Measurements from ENCODE around the gene EFR3B. TPM values are rescaled to one million over a fixed set of nuclear protein-coding genes. Genes with fewer than 3 reads are reported as not detected.
"Not testable (repeated sequence)": the region's sequence is repeated elsewhere in the genome, so short reads cannot be mapped to it uniquely, and the experiment has no call there.

The EFR3B gene
- total RNA-seq, 2 experiments from 2014 or later, result not detected

DNA sequence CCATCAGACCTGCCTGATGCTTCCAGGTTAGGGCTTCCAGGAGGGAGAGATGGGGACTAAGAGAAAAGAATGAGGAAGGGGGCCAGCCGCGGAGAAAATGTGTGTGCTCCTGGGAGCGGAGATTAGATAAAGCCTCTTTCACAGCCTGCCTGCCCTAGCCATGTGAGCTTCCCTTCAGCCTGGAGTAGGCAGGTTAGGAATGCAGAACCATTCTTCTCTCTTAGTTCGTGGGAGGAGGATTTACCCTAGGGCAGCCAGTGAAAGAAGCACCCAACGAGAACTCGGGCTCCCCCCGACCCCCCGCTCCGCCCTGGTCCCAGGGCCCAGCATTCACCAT is 90.4 kb downstream of the EFR3B start:
- H3K4me2 ChIP-seq (ENCODE audit: low read length), result no peak overlapping the region
- H3K4me3 ChIP-seq (ENCODE audit: low read depth, low read length, poor library complexity, severe bottlenecking), result no peak overlapping the region
- H3K4me1 ChIP-seq (ENCODE audit: insufficient read depth, low read length, poor library complexity, severe bottlenecking), result peaks cover 3% of the 10 kb centered on the region
- no peaks in the 10 kb centered on the region for H3K36me3 ChIP-seq (ENCODE audit: insufficient read depth, low read length)
- H3K9me3 ChIP-seq (ENCODE audit: low read length), result no peaks in the 10 kb centered on the region
- TF ChIP-seq CTCF (conservative IDR thresholded peaks at IDR 0.05; ENCODE audit: low read length), result no peak
- no peak for TF ChIP-seq EZH2phosphoT487 (IDR thresholded peaks at IDR 0.05; ENCODE audit: borderline replicate concordance, low read depth, low read length)
- no peaks in the 10 kb centered on the region for H3K9me2 ChIP-seq (ENCODE audit: insufficient read depth, low read length)
- no TSS peak for BruUV-seq (replicated peaks)
- H2AFZ ChIP-seq (ENCODE audit: low read length), result no peak overlapping the region
- H4K20me1 ChIP-seq (ENCODE audit: insufficient read depth, low read length), result no peaks in the 10 kb centered on the region
- CTCF ChIA-PET (ENCODE audit: unreplicated experiment), result no interaction called here
- intact Hi-C loops (cut with micrococcal nuclease; ENCODE audit: unreplicated experiment), result no loop called here
- no peaks in the 10 kb centered on the region for H3K79me2 ChIP-seq (ENCODE audit: insufficient read depth, low read depth, low read length)
- H3K27ac ChIP-seq (ENCODE audit: low read depth, low read length, poor library complexity, severe bottlenecking), result no peak overlapping the region
- no peak for DNase-seq (ENCODE audit: low spot score)
- POLR2A ChIA-PET, result no interaction called here

GRCh38 chr2:25132693-25133092 is 90.8 kb downstream of the EFR3B start:
- Histone ChIP-seq H2AFZ (ENCODE audit: low read length) (no peak overlapping the region), H3K4me2 (ENCODE audit: low read length) (no peak overlapping the region), H3K9me3 (ENCODE audit: low read length) (no peaks in the 10 kb centered on the region), H3K27ac (ENCODE audit: low read depth, low read length, poor library complexity, severe bottlenecking) (no peak overlapping the region), H4K20me1 (ENCODE audit: insufficient read depth, low read length) (no peaks in the 10 kb centered on the region), H3K4me3 (ENCODE audit: low read depth, low read length, poor library complexity, severe bottlenecking) (no peak overlapping the region), H3K79me2 (ENCODE audit: insufficient read depth, low read depth, low read length) (no peaks in the 10 kb centered on the region), H3K36me3 (ENCODE audit: insufficient read depth, low read length) (no peaks in the 10 kb centered on the region), H3K9me2 (ENCODE audit: insufficient read depth, low read length) (no peaks in the 10 kb centered on the region), H3K4me1 (ENCODE audit: insufficient read depth, low read length, poor library complexity, severe bottlenecking) (peaks cover 3% of the 10 kb centered on the region)
- no TSS peak for BruUV-seq (replicated peaks)
- no peak for DNase-seq (ENCODE audit: low spot score)
- POLR2A ChIA-PET, result no interaction called here
- CTCF ChIA-PET (ENCODE audit: unreplicated experiment), result no interaction called here
- no peak for TF ChIP-seq CTCF (conservative IDR thresholded peaks at IDR 0.05; ENCODE audit: low read length)
- no peak for TF ChIP-seq EZH2phosphoT487 (IDR thresholded peaks at IDR 0.05; ENCODE audit: borderline replicate concordance, low read depth, low read length)
- intact Hi-C loops (cut with micrococcal nuclease; ENCODE audit: unreplicated experiment), result no loop called here

DNA sequence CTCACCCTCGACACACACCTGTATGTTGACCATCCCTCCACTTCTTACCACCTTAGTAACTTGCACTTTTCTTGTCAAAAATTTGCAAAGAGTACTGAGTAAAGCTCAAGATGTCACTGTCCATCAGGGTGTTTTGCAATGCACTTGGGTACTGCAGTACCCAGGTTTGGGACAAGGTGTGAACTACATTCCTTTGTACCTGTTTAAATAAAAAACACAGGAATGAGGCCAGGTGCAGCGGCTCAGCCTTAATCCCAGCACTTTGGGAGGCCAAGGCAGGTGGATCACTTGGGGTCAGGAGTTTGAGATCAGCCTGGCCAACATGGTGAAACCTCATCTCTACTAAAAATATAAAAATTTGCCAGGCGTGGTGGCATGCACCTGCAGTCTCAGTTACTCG is 98.7 kb downstream of the EFR3B start:
- BruUV-seq (replicated peaks); POLR2A ChIA-PET; H3K4me3 ChIP-seq (ENCODE audit: low read depth, low read length, poor library complexity, severe bottlenecking); intact Hi-C loops (cut with micrococcal nuclease; ENCODE audit: unreplicated experiment); H3K4me1 ChIP-seq (ENCODE audit: insufficient read depth, low read length, poor library complexity, severe bottlenecking); H3K9me3 ChIP-seq (ENCODE audit: low read length); H3K36me3 ChIP-seq (ENCODE audit: insufficient read depth, low read length); DNase-seq (ENCODE audit: low spot score); H3K4me2 ChIP-seq (ENCODE audit: low read length); CTCF ChIA-PET (ENCODE audit: unreplicated experiment); H3K79me2 ChIP-seq (ENCODE audit: insufficient read depth, low read depth, low read length); H3K27ac ChIP-seq (ENCODE audit: low read depth, low read length, poor library complexity, severe bottlenecking); H3K9me2 ChIP-seq (ENCODE audit: insufficient read depth, low read length); H2AFZ ChIP-seq (ENCODE audit: low read length); H4K20me1 ChIP-seq (ENCODE audit: insufficient read depth, low read length): not testable (repeated sequence)

Measured in OCI-LY7 (cell line).